HG03159 (cell line): ENCODE data around the gene POU2F1.

Source experiments
- ATAC-seq: cut with Tn5 transposase; IDR thresholded peaks from one replicate; pipeline ENCODE4 v1.9.1; 2021; ENCODE audit warnings: mild to moderate bottlenecking, moderate library complexity; ENCODE audit not compliant: unreplicated experiment

Gene POU2F1

DNA sequence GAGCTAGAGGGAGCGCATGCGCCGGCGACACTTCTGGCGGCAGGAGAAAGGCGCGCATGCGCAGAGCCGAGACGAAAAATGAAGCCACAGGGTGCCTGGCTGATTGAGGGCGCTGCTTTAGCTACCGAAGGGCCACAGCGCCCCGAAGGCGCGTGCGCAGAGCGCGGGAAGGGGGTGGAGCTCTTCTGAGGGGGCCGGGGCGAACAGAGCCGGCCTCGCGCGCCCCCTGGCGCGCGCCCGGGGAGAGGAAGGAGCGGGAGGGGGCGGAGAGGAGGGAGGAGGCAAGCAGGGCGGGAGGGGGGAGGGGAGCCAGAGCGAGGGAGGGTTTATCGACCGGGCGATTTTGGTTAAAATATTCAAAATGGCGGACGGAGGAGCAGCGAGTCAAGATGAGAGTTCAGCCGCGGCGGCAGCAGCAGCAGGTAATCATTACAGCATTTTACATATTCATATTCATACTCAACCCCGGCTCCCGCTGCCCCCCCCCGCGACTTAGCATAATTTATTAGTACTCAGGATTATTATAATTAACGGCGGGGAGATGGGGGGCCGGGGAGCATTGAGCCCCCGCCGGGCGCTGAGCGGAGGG lies at the start of gene POU2F1:
TSS of gene POU2F1 (plus strand) at position 350 of the 589 bp plus-strand sequence. CDS start at position 362, 12 bp downstream.
- ATAC-seq: peak; percentile 60

- ATAC-seq: no peak
Observed at GRCh38 chr1:167171286-167171929, 49.3 kb upstream of the POU2F1 start.

DNA sequence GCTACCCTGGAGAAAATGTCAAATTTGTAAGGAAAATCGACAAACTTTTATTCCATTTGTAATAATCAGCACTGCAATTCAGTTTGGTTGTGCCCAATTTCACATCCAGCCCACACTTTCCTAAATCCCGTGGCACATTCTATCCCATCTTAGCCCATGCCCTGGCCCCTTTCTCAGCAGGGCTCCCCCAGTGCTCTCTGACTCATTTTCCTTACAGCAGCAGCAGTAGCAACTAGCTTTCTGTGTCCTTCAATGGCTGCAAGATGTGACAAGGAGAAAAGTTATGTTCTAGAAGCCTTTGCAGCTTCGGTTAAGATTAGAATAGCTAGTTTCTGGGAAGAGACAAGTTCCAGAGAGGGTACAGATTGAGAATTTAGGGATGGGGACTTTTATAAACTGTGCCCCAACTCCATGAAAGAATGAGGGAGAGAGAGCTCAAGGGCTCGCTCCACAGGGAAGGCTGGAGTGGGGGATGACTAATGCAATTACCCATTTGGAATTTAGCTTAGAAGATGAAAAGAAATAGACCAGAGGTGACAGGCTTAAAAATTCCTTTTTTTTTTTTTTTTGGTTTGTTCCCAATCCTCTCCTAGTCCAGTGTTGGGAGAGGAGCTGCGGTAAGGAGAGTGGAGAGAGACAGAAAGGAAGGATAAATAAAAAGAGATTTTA lies 47.0 kb upstream of the POU2F1 start:
- ATAC-seq: no peak

DNA sequence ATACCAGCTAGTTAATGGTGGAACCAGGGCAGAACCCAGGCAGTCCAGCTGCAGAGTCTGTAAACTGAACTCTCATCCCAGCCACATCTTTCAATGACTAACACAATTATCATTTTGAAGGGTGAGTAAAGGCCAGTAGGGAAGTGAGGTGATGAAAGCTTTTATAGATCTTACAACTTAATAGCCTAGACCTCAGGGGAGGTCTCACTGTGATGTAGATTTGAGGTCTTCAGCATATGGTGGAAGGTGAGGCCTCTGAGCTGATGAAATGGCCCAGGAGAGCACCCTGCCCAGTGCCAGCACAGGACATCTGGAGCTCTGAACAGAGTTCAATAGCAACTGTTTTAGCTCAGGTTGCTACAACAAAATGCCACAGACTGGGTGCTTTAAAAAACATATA lies 44.8 kb upstream of the POU2F1 start:
- no peak for ATAC-seq

GRCh38 chr1:167178831-167179230 lies 41.9 kb upstream of the POU2F1 start:
- ATAC-seq: no peak

DNA sequence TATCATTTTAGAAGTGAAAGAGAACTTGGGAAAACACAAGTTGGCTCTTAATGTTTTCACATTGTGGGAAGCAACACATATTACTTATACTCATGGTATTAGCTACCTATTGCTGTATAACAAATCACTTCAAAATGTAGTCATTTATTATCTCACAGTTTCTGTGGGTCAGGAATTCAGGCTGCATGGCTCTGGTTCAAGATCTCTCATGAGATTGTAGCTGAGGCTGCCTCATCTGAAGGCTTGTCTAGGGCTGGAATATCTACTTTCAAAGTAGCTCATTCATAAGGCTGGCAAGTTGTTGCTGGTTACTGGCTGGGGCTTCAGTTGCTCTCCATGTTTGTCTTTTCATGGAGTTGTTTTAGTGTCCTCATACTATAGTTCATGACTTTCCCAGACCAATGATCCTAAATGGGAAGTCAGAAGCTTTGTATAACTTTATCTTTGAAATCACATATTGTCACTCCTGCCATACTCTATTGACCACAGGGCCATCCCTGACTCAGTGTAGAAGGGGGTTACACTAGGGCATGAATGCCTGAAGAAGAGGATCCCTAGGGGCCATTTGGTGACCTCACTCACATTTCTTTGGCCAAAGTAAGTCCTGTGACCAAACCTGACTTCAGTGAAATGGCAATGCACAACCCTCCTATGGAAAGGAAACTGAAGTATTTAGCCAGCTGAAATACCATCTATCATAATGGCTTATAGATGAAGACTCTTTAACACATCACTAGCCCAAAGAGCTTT lies 37.9 kb upstream of the POU2F1 start:
- ATAC-seq: no peak

DNA sequence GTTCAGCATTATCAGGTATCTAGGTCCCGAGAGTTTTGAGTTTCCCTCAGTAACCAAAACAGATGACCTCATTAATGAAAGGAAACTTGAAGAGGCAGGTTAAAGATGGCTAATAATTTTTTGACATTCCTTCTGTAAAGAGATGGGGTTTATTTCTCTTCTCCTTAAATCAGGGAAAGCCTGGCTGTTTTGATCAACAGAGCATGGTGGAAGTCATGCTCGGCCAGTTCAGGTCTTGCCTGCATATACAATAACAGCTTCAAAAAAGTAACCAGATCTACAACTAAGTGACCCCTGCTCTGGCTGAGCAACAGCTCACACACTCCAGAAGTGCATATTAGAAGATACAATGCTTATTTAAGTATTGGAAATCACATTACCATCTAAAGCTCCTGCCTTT lies 36.6 kb upstream of the POU2F1 start:
- no peak for ATAC-seq

- no peak for ATAC-seq
Observed at GRCh38 chr1:167185062-167185461, 35.6 kb upstream of the POU2F1 start.

DNA sequence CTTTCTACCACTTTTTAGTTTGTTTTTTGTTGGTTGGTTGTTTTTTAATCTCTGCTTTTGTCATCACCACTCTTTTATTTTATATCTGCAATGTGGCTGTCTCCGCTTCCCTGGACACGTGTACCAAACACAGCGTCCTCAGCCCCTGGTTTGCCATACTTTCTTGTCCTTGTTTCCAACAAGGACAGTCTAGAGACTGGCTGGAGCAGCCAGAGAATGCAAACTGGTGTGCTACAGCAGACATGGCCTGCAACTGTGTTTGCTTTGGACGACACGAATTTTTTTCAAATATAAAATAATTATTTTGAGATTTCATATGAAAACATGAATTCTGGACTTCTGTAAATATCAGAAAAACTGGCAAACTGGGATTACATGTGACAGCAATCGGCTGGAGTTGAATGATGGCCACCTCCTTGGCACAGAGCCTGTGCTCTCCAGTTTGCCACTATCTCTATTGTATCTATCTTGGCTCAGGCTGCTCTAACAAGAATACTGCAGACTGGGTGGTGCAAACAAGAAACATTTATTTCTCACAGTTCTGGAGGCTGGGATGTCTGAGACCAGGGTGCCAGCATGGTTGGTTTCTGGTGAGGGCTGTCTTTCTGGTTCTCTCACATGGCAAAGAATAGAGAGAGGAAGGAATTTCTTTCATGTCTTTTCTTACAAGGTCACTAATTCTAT lies 34.6 kb upstream of the POU2F1 start:
- ATAC-seq: no peak

- ATAC-seq: no peak
Observed at GRCh38 chr1:167186771-167187170, 33.9 kb upstream of the POU2F1 start.

- no peak for ATAC-seq
Observed at GRCh38 chr1:167190747-167191237, 29.9 kb upstream of the POU2F1 start.

DNA sequence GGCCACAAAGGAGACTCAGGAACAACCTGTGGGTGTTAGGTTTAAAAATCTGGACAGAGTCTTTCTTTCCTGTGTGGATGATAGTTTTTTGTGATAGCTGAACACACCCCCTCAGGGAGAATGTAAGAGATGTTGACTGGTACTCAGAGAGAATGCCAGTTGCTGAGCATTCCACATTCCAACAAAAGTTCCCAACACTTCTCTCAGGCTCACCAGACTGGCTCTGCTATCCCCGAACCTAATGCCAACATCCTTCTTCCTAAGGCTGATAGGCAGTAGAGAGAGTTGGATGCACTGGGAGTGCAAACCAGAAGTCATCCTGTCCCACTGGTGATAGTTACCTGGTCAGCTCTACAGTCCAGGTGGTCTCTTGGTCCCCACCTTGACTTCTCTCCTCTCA lies 28.7 kb upstream of the POU2F1 start:
- no peak for ATAC-seq

DNA sequence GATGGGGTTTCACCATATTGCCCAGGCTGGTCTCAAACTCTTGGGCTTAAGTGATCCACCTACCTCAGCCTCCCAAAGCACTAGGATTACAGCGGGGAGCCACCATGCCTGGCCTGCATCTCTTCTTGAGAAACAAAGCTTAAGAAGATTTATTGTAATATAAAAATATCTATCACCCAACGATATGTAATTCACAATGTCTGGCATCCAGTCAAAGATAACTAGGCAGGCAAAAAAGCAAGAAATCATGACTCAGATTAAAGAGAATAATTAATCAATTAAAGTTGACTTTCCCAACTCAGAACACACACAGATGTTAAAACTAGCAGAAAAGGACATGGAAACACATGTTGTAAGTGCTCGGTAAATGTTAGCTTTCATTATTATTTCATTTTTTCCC lies 26.5 kb upstream of the POU2F1 start:
- ATAC-seq: no peak

DNA sequence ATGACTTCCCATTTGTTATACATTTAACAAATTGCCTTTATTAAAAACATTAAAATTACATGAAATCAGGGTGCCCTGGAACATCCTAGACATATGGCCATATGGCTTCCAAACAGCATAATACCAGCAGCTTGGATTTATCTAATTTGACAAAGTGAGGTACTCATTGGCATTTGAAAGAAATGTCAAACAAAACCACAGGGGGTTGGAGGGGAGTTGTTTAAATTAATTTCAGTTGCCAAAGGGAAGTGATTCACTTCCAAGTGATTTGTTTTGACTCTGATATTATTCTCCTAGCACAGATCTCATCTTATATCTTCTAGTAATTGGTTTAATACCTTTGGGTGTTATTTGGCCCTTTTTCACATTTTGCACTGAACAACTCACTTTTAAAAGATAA lies 24.5 kb upstream of the POU2F1 start:
- no peak for ATAC-seq

GRCh38 chr1:167197236-167197635 lies 23.4 kb upstream of the POU2F1 start:
- no peak for ATAC-seq

- no peak for ATAC-seq
Observed at GRCh38 chr1:167197692-167198091, 23.0 kb upstream of the POU2F1 start.

DNA sequence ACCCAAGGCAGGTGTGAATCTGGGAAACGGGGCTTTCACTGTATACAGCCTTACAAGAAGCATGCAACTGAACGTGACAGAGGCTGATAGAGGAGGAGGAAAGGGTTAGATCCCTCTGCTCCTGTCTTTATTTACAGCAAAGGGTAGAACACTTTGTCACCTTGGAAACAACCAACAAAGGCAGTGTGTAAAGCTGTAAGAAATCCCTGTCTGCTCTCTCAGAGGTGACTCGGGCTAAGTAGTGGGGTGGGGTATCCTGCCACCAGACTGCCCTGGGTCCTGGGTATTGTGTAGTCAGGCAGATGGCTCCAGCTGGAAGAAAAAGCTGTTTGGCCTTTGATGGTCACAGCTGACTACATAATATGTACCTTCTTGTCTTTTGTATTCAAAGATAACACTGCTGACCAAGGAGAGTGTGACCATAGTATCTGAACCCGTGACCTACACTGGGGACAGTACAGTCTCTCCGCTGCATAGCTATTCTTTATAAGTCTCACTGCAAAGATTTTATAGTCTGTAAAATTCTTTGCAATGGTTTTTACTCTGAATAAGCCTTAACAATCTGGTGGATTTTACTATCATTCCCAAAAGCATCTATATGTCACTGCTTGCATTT lies 22.1 kb upstream of the POU2F1 start:
- ATAC-seq: no peak

DNA sequence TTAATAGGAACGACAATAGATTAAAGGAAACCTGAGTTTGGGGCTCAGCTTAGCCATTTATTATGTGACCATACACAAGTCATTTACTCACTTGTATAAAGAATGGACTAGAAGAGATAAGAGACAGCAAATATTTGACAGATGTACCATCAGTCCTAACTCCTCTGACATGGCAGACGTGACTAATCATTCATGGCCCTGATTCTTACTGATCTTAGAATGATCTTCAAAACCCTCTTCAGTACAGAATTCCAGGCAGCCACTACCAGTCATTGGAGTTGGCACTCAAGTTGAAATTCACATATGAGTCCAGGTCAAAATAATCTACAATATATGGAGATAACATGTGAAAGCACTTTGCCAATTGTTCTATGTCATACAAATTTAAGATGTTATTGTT lies 21.0 kb upstream of the POU2F1 start:
- no peak for ATAC-seq

DNA sequence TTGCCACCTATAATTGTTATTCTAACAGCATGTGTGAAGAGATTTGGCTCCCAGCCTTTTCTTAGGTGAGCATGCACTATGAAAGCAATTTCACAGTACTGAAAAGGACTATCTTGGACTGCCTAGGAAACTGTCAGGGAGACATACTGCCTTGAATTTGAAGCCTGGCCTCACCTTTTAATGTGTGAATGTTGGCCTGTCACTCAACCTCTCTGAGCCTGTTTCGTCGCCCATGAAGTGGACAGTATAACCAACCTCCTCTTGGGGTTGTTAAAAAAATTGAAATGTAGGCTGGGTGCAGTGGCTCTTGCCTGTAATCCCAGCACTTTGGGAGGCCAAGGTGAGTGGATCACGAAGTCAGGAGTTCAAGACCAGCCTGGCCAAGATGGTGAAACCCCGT lies 20.4 kb upstream of the POU2F1 start:
- no peak for ATAC-seq

GRCh38 chr1:167200749-167201148 lies 19.9 kb upstream of the POU2F1 start:
- ATAC-seq: no peak

- ATAC-seq: no peak
Observed at GRCh38 chr1:167202049-167202448, 18.6 kb upstream of the POU2F1 start.
